GM12864 (cell line): Measurements from ENCODE around the gene STK10.

ENCODE experiments used
- DNase-seq: peaks from one replicate; pipeline ENCODE4 v3.0.0-alpha.2; 2011; ENCODE audit warnings: low read depth
- H3K4me3 ChIP-seq: 2 replicates; pipeline ENCODE4 v1.5.1; 2011; ENCODE audit warnings: mild to moderate bottlenecking, low read depth, low read length, control low read depth
- CTCF ChIP-seq: IDR thresholded peaks from 2 replicates; pipeline ENCODE4 v1.5.1; 2011; ENCODE audit warnings: low read depth, mild to moderate bottlenecking, moderate library complexity, low read length, control low read depth, inconsistent platforms; ENCODE audit errors: missing control alignments

STK10 gene

GRCh38 chr5:172104801-172105701 is 83.0 kb downstream of the STK10 start:
- no peak for DNase-seq
- TF ChIP-seq CTCF = no peak
- no peak overlapping the region for H3K4me3 ChIP-seq

GRCh38 chr5:172104021-172104420 is 84.0 kb downstream of the STK10 start:
- no peak for DNase-seq
- TF ChIP-seq CTCF = no peak
- H3K4me3 ChIP-seq = no peak overlapping the region

- no peak for TF ChIP-seq CTCF
- no peak overlapping the region for H3K4me3 ChIP-seq
- no peak for DNase-seq
Observed at GRCh38 chr5:172102913-172103626, 85.0 kb downstream of the STK10 start.

- H3K4me3 ChIP-seq = no peak overlapping the region
- no peak for TF ChIP-seq CTCF
- DNase-seq = no peak
Observed at GRCh38 chr5:172102218-172102870, 85.7 kb downstream of the STK10 start.

GRCh38 chr5:172101547-172102217 is 86.3 kb downstream of the STK10 start:
- H3K4me3 ChIP-seq = no peak overlapping the region
- TF ChIP-seq CTCF = no peak
- no peak for DNase-seq

GRCh38 chr5:172098883-172099282 is 89.1 kb downstream of the STK10 start:
- no peak for TF ChIP-seq CTCF
- H3K4me3 ChIP-seq = no peak overlapping the region
- no peak for DNase-seq
